Left lobe of liver (tissue), 2 donors: ENCODE measurements around the gene C7. TPM values are rescaled to one million over a fixed set of nuclear protein-coding genes. Genes with fewer than 3 reads are reported as not detected.
"Not testable (repeated sequence)": the region's sequence is repeated elsewhere in the genome, so short reads cannot be mapped to it uniquely, and the experiment has no call there.

ENCODE experiments used
- ATAC-seq: fragments of 200-7000 bp; cut with Tn5 transposase; one replicate; pipeline ENCODE4 v1.9.1; 2020; ENCODE audit warnings: mild to moderate bottlenecking, moderate library complexity
- DNase-seq: peaks from one replicate; pipeline ENCODE4 v3.0.0-alpha.2; 2020; ENCODE audit warnings: low spot score
- total RNA-seq: library from RNA; stranded (reverse); gene quantifications from one replicate; pipeline ENCODE4 v1.2.1, GENCODE V29; 2021
- donor health status: DM: no; HTN: no; CAD: no; lungs with moderate emphysema.
- donor health status: DM: no; HTN: yes; CAD: no.

Gene C7
- 96.0 TPM for total RNA-seq

- DNase-seq, result no peak
- peak; percentile 32 for ATAC-seq
Measured at GRCh38 chr5:40909264-40909663, at the start of gene C7. Gene C7 (plus strand): TSS chr5:40909497. CDS start chr5:40909611, 114 bp downstream.

DNA sequence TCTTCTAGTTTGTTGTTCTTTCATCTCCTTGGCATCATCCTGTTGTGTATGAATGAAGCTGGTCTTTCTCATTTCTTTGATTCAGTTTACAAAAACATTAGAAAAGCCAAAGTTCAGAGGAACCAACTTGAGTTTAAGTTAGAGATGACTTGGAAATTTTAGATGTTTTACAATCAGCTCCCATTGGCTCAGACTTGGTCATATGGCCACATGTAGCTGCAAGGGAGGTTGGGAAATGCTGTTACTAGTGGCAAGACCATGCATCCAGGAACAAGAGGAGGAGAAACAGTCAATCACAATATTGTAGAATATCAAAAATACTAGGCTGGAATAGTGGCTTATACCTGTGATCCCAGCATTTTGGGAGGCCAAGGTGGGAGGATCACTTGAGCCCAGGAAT, 48.6 kb upstream of the C7 start:
- DNase-seq (no peak), ATAC-seq (no peak)

- ATAC-seq, DNase-seq: not testable (repeated sequence)
Measured at GRCh38 chr5:40865004-40865403, 44.3 kb upstream of the C7 start.

GRCh38 chr5:40866844-40867243, 42.5 kb upstream of the C7 start:
- ATAC-seq, result no peak

GRCh38 chr5:40869384-40869783, 39.9 kb upstream of the C7 start:
- DNase-seq (no peak), ATAC-seq (no peak)

More at GRCh38 chr5:40866844-40867243, 42.5 kb upstream of the C7 start:
- DNase-seq, result no peak

DNA sequence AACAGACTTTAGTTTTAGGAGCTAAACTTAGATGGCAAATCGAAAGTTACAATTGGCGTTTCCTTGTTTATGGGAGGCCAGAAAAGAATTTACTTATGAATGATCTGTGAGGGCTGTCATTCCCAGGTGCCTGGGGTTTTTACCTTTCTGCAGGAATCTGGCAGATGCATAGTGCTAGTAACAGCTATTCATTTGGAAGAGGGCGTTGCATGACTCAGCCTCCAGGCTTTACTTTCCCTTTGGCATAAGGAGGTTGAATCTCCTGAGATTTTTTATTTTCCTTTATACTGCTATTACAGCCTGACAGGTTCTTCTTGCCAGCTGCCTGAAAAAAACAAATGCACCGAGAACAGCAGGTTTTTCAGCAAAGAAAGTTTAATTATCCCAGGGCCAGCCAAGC, 38.1 kb upstream of the C7 start:
- no peak for DNase-seq
- no peak for ATAC-seq

DNA sequence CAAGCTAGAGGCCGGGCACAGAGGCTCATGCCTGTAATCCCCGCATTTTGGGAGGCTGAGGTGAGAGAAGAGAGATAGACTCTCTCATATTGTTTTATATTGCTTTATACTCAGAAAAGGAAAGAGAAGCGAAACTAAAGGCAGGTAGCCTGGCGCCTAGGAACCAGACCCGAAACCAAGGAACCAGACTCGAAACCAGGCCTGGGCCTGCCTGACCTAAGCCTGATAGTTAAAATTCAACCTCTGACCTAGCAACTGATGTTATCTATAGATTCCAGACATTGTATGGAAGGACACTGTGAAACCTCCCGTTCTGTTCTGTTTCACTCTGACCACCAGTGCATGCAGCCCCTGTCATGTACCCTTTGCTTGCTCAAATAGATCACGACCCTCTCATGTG, 37.0 kb upstream of the C7 start:
- not testable (repeated sequence) for ATAC-seq, DNase-seq

- DNase-seq (no peak), ATAC-seq (no peak)
Measured at GRCh38 chr5:40873286-40873880, 35.9 kb upstream of the C7 start.

GRCh38 chr5:40875958-40876357, 33.3 kb upstream of the C7 start:
- no peak for ATAC-seq
- DNase-seq, result no peak

DNA sequence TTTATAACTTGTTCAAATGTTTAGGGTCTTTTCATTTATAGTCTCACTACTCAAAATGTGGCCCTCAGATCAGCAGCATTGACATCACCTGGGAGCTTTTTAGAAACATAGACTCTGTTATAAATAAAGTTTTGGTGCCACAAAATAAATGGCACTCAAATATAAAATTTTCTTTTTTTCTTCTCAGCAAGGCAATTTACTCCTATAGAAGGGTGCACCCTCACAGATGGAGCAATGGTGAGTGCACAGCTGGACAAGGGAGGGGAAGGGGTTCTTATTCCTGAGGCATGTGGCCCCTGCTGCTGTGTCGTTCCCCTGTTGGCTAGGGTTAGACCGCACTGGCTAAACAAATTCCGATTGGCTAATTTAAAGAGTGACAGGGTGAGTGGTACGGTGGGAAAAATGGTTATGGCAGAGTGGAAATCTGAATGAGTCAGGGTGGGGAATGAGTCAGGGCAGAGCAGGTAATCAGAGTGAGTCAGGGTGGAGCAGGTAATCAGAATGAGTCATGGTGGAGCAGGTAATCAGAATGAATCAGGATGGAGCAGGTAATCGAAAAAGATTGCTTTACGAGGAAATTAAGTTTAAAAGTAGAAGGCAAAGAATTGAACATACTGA, 31.8 kb upstream of the C7 start:
- DNase-seq (no peak), ATAC-seq (no peak)

DNA sequence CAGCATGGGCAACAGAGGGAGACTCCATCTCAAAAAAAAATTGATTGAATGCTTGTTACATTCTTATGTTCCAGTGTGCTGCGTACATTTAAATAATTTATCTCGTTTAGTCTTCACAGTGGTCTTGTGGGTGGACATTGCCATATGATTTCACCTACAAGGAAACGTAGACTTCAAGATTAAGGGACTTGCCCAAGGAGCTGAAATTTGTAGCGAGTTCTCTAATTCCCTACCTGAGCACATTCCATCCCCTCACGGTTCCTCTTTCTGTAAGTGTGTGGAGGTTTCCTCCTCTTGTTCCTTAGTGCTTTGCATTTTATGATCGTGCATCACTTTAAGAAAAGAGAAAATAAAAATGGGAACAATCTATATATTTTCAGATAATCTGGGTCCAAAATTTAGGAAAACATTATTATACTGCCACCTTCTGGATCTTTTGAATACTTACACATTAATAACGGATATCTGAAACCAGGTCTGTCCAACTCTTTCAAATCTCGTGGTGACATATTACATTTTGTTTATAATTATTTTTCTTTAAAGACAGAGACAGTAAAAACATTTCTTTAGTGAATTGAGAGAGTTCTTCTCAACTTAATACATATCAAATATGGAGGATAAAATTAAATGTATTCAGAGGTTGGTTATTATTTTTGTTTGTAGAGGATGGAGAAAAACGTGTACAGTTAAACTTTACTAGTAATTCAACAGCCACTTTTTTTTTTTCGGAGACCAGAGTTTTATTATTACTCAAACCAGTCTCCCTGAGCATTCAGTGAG, 29.9 kb upstream of the C7 start:
- ATAC-seq (peak; percentile 79), DNase-seq (no peak)

DNA sequence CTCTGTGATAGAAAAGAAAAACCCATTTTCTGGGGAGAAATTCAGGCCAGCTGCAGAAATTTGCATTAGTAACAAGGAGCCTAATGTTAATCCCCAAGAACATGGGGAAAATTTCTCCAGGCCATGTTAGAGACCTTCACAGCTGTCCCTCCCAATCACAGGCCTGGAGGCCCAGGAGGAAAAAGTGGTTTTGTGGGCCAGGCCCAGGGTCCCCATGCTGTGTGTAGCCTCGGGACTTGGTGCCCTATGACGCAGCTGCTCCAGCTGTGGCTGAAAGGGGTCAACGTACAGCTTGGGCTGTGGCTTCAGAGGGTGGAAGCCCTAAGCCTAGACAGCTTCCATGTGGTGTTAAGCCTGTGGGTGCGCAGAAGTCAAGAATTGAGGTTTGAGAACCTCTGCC, 27.0 kb upstream of the C7 start:
- no peak for DNase-seq
- no peak for ATAC-seq

GRCh38 chr5:40883051-40883450, 26.2 kb upstream of the C7 start:
- ATAC-seq, DNase-seq: not testable (repeated sequence)

DNA sequence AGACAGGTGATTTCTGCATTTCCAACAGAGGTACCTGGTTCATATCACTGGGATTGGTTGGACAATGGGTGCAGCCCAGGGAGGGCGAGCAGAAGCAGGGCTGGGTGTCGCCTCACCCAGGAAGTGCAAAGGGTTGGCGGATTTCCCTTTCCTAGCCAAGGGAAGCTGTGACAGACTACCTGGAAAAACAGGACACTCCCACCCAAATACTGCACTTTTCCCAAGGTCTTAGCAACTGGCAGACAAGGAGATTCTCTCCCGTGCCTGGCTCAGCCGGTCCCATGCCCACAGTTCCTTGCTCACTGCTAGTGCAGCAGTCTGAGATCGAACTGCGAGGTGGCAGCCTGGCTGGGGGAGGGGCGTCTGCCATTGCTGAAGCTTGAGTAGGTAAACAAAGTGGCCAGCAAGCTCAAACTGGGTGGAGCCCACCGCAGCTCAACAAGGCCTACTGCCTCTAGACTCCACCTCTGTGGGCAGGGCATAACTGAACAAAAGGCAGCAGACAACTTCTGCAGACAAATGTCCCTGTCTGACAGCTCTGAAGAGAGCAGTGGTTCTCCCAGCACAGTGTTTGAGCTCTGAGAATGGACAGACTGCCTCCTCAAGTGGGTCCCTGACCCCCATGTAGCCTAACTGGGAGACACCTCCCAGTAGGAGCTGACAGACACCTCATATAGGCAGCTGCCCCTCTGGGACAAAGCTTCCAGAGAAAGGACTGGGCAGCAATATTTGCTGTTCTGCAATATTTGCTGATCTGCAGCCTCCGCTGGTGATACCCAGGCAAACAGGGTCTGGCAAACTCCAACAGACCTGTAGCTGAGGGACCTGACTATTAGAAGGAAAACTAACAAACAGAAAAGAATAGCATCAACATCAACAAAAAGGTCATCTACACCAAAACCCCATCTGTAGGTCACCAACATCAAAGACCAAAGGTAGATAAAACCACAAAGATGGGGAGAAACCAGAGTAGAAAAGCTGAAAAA, 13.6 kb upstream of the C7 start:
- peak; percentile 85 for ATAC-seq
- DNase-seq, result peak; percentile 83

DNA sequence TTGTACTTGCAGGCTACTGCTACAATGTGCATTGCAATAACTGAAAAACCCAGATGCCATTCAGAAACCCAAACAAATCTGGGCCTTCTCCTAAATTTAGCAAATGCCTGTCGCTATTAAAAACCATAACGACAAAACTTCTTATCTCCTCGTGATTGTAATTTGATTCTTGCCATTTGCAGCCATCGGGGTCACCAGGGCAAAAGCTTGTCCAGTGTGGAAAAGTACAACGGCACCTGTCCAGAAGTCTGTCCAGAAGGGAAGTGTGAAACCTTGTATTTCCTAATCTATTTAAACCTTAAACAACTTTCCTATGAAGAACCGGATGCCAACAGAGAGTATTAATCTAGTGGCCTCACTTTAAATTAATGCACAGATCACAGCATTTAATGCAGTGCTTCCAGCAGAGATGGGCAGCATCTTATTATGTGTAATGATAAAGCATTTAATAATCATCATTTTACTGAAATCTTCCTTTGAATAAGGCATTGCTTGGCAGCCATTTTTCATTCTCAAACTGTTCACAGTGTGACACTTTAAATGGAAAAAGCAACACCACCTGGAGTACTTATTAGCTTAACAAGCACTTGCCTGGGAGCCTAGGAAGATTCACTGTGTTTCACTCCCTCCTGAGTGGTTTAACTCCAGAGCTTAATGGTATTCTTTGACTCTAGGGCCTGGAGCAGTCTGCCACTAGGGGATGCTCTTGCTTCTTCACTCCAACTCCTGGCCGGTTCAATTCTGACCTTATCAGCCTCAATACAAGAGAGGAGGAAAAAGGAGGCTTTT, 4.9 kb upstream of the C7 start:
- ATAC-seq, result peak; percentile 99
- peak; percentile 76 for DNase-seq

DNA sequence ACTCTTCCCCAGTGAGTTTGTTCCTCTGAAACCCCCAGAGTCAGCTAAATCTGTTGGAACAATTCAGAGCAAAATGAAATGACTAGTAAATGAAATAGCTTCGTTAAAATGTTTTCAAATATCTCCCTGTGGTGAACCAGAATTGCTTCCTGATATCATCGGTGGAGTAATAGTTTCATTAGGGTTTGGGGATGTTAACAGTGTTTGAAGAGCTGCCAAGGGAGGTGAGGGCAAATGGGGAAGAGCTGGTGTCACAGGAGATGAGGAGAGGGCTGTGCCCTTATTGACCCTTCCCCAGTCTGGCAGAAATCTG, 4.3 kb upstream of the C7 start:
- DNase-seq (no peak), ATAC-seq (peak; percentile 15)

DNA sequence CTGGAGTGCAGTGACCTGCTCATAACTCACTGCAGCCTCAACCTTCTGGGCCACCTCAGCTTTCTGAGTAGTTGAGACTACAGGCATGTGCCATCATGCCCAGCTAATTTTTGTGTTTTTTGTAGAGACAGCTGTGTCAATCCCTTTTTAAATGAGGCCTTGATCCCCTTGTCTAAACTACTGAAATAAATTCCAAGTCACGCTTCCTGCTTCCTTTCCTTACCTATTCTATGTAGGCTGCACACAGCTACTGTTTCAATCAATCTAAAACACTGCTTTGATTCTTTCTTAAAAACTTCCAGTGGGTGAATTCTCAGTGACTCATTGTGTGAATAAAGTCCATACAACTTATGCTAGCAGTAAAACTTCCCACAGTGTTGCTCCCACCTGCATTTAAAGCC, 2.9 kb upstream of the C7 start:
- ATAC-seq, result no peak
- no peak for DNase-seq

DNA sequence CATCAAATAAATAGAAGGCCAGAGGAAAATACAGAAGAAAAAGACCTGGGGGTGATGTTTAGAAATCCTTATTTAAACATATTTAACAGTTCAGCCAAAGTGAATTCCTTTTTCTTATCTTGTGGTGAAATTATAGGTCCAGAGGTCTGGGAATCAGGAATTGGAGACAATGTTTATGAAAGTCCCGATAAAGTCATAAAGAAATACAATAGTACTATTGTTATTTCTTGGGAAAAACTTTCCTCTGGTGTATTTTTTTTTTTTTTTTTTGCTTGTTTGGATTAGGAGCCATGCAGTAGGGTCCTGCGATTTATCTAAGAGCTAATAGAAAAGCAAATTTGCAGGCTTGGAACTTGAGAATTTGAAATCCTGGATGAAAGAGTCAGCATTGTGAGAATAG, 426 bp downstream of the C7 start:
- ATAC-seq (no peak), DNase-seq (no peak)

DNA sequence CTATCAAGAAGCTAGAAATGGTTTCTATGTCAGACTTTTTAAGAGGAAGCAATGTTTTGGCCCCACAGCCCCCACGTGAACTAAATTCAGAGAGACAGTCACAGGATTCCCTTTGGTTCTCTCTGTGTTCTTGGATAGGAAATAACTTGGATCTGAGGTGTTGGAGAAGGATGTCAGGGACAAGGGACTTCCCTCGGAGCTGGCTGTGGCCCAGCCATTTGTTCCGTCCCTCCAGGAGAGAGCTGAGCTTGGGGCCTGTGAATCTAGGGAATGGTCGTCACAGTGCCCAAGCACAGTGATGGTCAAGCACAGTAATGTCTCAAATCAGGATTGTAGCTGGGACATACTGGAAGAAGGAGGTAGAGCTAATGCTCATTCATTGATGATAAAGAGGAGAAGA, 2.0 kb downstream of the C7 start:
- ATAC-seq (no peak), DNase-seq (no peak)

- DNase-seq (no peak), ATAC-seq (peak; percentile 39)
Measured at GRCh38 chr5:40914835-40915234, 5.5 kb downstream of the C7 start.
